H1 (cell line): ENCODE measurements around the gene CFAP61. TPM values are rescaled to one million over a fixed set of nuclear protein-coding genes. Genes with fewer than 3 reads are reported as not detected.
"Not testable (repeated sequence)": the region's sequence is repeated elsewhere in the genome, so short reads cannot be mapped to it uniquely, and the experiment has no call there.

Experiments
- CTCF ChIA-PET: fragments of 300-600 bp; sonication (Branson Sonifier 250); formaldehyde crosslinking; loops from one replicate; lab custom pipeline; 2021; ENCODE audit not compliant: partially characterized antibody; lab: Charles Lee
- POLR2A ChIA-PET: fragments of 300-600 bp; sonication (Branson Sonifier 250); formaldehyde crosslinking; loops from one replicate; lab custom pipeline; 2021; ENCODE audit warnings: inconsistent platforms; ENCODE audit not compliant: partially characterized antibody; lab: Charles Lee
- DNase-seq, 2 experiments: peaks; one replicate each; pipeline versions ENCODE4 v3.0.0 to v3.0.0-alpha.2; 2010 to 2022; ENCODE audit warnings: low spot score in 2 of 2, low read depth in 1 of 2, mixed read lengths in 1 of 2
- FAIRE-seq: peaks from 2 replicates; lab custom pipeline; 2011; peaks lifted over from hg19 to GRCh38; lab: Jason Lieb, UNC
- H2AFZ ChIP-seq: 2 replicates; pipeline ENCODE4 v1.8.1; 2012; ENCODE audit warnings: low read length, inconsistent platforms
- H2AK5ac ChIP-seq: 2 replicates; pipeline ENCODE4 v1.6.1; 2013; ENCODE audit warnings: low read depth, low read length
- H2BK120ac ChIP-seq: replicated peaks from 2 replicates; pipeline ENCODE3; 2013; ENCODE audit warnings: low read depth, low read length, inconsistent platforms
- H2BK12ac ChIP-seq: 2 replicates; pipeline ENCODE4 v1.6.1; 2013; ENCODE audit warnings: low read depth, low read length
- H2BK15ac ChIP-seq: 2 replicates; pipeline ENCODE4 v1.6.1; 2013; ENCODE audit warnings: low read length
- H2BK20ac ChIP-seq: 2 replicates; pipeline ENCODE4 v1.6.1; 2013; ENCODE audit warnings: low read length
- H2BK5ac ChIP-seq: 2 replicates; pipeline ENCODE4 v1.6.1; 2013; ENCODE audit warnings: low read depth, low read length
- H3K14ac ChIP-seq: 2 replicates; pipeline ENCODE4 v1.6.1; 2013; ENCODE audit warnings: inconsistent platforms; ENCODE audit not compliant: insufficient read length
- H3K18ac ChIP-seq: 2 replicates; pipeline ENCODE4 v1.6.1; 2013; ENCODE audit warnings: low read length; ENCODE audit errors: extremely low read depth
- H3K23ac ChIP-seq: 2 replicates; pipeline ENCODE4 v1.6.1; 2013; ENCODE audit warnings: inconsistent platforms; ENCODE audit not compliant: insufficient read length
- H3K23me2 ChIP-seq: 2 replicates; pipeline ENCODE4 v1.6.1; 2013; ENCODE audit warnings: low read depth, low read length
- H3K27ac ChIP-seq: 2 replicates; pipeline ENCODE4 v1.6.1; 2011; ENCODE audit warnings: low read depth, low read length, inconsistent platforms
- H3K27me3 ChIP-seq, 4 experiments: replicated peaks in 1 of 4; 1 replicate in 1 of 4; 2 replicates in 3 of 4; pipeline versions ENCODE4 v1.6.1 to v1.8.1; 2011 to 2013; ENCODE audit warnings: low read length in 3 of 4, mild to moderate bottlenecking in 3 of 4, inconsistent platforms in 2 of 4, mixed read lengths in 2 of 4, moderate library complexity in 1 of 4; ENCODE audit not compliant: control insufficient read depth in 3 of 4, insufficient read depth in 3 of 4; ENCODE audit errors: extremely low read depth in 1 of 4
- H3K36me3 ChIP-seq, 4 experiments: 2 replicates each; pipeline versions ENCODE4 v1.6.1 to v1.8.1; 2011 to 2013; ENCODE audit warnings: mild to moderate bottlenecking in 4 of 4, low read length in 3 of 4, moderate library complexity in 2 of 4, control low read depth in 1 of 4, inconsistent platforms in 1 of 4; ENCODE audit not compliant: insufficient read depth in 4 of 4, control insufficient read depth in 2 of 4
- H3K4ac ChIP-seq: replicated peaks from 2 replicates; pipeline ENCODE3; 2013; ENCODE audit warnings: low read length, low read depth, mixed read lengths, inconsistent platforms; ENCODE audit not compliant: insufficient read length
- H3K4me1 ChIP-seq, 4 experiments: replicated peaks in 1 of 4; 1 replicate in 1 of 4; 2 replicates in 3 of 4; pipeline versions ENCODE4 v1.6.1 to v1.8.1; 2011 to 2013; ENCODE audit warnings: low read length in 3 of 4, inconsistent platforms in 2 of 4, mixed read lengths in 1 of 4; ENCODE audit not compliant: insufficient read depth in 4 of 4, control insufficient read depth in 3 of 4
- H3K4me2 ChIP-seq, 2 experiments: 2 replicates each; pipeline versions ENCODE4 v1.6.1 to v1.8.1; 2011 to 2013; ENCODE audit warnings: low read depth in 2 of 2, low read length in 2 of 2, control low read depth in 1 of 2, inconsistent platforms in 1 of 2, mild to moderate bottlenecking in 1 of 2; ENCODE audit not compliant: insufficient read depth in 1 of 2
- H3K4me3 ChIP-seq, 4 experiments: fragments of 200-600, 300-600 bp in 1 of 4; sonication (generic), shearing (Covaris generic), sonication (Bioruptor Twin) in 1 of 4; 2 replicates each; pipeline versions ENCODE4 v1.5.1 to v1.8.1; 2011 to 2016; ENCODE audit warnings: low read length in 4 of 4, low read depth in 3 of 4, control low read depth in 2 of 4, inconsistent platforms in 2 of 4, mild to moderate bottlenecking in 2 of 4, mixed read lengths in 1 of 4, moderate library complexity in 1 of 4; ENCODE audit not compliant: insufficient read depth in 2 of 4; ENCODE audit errors: extremely low read depth in 1 of 4
- H3K56ac ChIP-seq: replicated peaks from 2 replicates; pipeline ENCODE3; 2013; ENCODE audit warnings: low read depth, mild to moderate bottlenecking, mixed read lengths, low read length, inconsistent platforms; ENCODE audit not compliant: insufficient read length
- H3K79me1 ChIP-seq: 2 replicates; pipeline ENCODE4 v1.6.1; 2013; ENCODE audit warnings: low read depth, low read length, control low read depth
- H3K79me2 ChIP-seq, 2 experiments: 2 replicates each; pipeline versions ENCODE4 v1.6.1 to v1.8.1; 2012 to 2013; ENCODE audit warnings: low read length in 2 of 2, mild to moderate bottlenecking in 2 of 2, inconsistent platforms in 1 of 2; ENCODE audit not compliant: insufficient read depth in 2 of 2, control insufficient read depth in 1 of 2
- H3K9ac ChIP-seq, 4 experiments: replicated peaks in 1 of 4; 1 replicate in 1 of 4; 2 replicates in 3 of 4; pipeline versions ENCODE4 v1.6.1 to v1.8.1; 2011 to 2013; ENCODE audit warnings: low read depth in 3 of 4, low read length in 3 of 4, control low read depth in 2 of 4, mild to moderate bottlenecking in 2 of 4, moderate library complexity in 2 of 4, inconsistent platforms in 1 of 4; ENCODE audit errors: extremely low read depth in 1 of 4
- H3K9me3 ChIP-seq, 2 experiments: 2 replicates each; pipeline versions ENCODE4 v1.6.1 to v1.8.1; 2012 to 2013; ENCODE audit warnings: mild to moderate bottlenecking in 2 of 2, moderate library complexity in 2 of 2, control low read depth in 1 of 2, inconsistent platforms in 1 of 2, low read depth in 1 of 2, low read length in 1 of 2, mixed read lengths in 1 of 2; ENCODE audit not compliant: insufficient read depth in 2 of 2
- H4K20me1 ChIP-seq, 2 experiments: replicated peaks in 1 of 2; 2 replicates each; pipeline versions ENCODE3 to v1.8.1; 2011 to 2013; ENCODE audit warnings: inconsistent platforms in 2 of 2, low read length in 2 of 2, mild to moderate bottlenecking in 1 of 2; ENCODE audit not compliant: insufficient read depth in 2 of 2, control insufficient read depth in 1 of 2
- H4K5ac ChIP-seq: 2 replicates; pipeline ENCODE4 v1.6.1; 2013; ENCODE audit warnings: low read length, low read depth, mixed read lengths, inconsistent platforms; ENCODE audit not compliant: insufficient read length
- H4K8ac ChIP-seq: 2 replicates; pipeline ENCODE4 v1.8.0; 2013; ENCODE audit warnings: mild to moderate bottlenecking, moderate library complexity, low read length, inconsistent platforms; ENCODE audit not compliant: insufficient read depth; ENCODE audit errors: extremely low read depth
- H4K91ac ChIP-seq: replicated peaks from 2 replicates; pipeline ENCODE3; 2013; ENCODE audit warnings: low read length, mixed read lengths, inconsistent platforms; ENCODE audit not compliant: insufficient read length
- WGBS, 2 experiments: shearing (Covaris generic) in 1 of 2; methylation state at CpG; one replicate each; pipeline versions ENCODE4 v1.1.6 to v1.1.7; 2013 to 2015; ENCODE audit warnings: low lambda C conversion rate in 2 of 2, mixed read lengths in 2 of 2, inconsistent platforms in 1 of 2, low coverage in 1 of 2, missing lambda C conversion rate in 1 of 2; ENCODE audit not compliant: insufficient replicate concordance in 2 of 2, insufficient coverage in 1 of 2, insufficient read length in 1 of 2; ENCODE audit errors: extremely low coverage in 1 of 2, missing lambda C conversion rate in 1 of 2; 5-methylcytosine and 5-hydroxymethylcytosine counted together
- polyA plus RNA-seq, 7 experiments: library from polyadenylated mRNA; depleted of rRNA in 3 of 7; stranded (reverse) in 5 of 7; unstranded in 2 of 7; fragments of >200 nt in 5 of 7; fragments of 200-250 nt in 2 of 7; gene quantifications; 1 replicate in 5 of 7; 2 replicates in 1 of 7; 4 replicates in 1 of 7; pipeline versions ENCODE4 v1.2.1 to v1.2.3, GENCODE V29; 2011 to 2013; ENCODE audit warnings: missing spikeins in 2 of 7, mixed read lengths in 2 of 7
- total RNA-seq: library from RNA; stranded (reverse); fragmentation: NEBNext Ultra II Directional; extraction: Animal tissue kit (Norgen Biotek cat#: 25700); gene quantifications from 2 replicates; pipeline ENCODE4 v1.2.1, GENCODE V29; 2021

The CFAP61 gene
- total and polyA plus RNA-seq, 2 of the 8 experiments (the other 6 are each of a cell fraction or from before 2014, with no cell fraction given): 0.29 to 0.61 TPM

DNA sequence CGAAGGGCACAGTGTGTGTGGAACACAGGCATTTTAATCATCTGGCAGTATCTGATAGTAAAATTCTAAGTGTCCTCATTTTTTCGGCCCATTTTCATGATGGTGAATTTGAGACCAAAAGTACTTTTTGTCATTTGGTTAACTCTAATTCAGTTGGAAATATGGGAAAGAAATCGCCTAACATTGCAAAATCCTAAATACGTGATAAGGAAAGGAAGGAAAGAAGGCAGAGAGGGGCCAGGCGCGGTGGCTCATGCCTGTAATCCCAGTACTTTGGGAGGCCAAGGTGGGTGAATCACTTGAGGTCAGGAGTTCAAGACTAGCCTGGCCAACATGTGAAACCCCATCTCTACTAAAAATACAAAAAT, 48.4 kb upstream of the CFAP61 start:
- H2BK12ac ChIP-seq, FAIRE-seq, H3K18ac ChIP-seq, POLR2A ChIA-PET, H2BK120ac ChIP-seq, H4K8ac ChIP-seq, H2BK15ac ChIP-seq, H3K9ac ChIP-seq, H3K79me1 ChIP-seq, H2BK5ac ChIP-seq, H4K5ac ChIP-seq, H2AK5ac ChIP-seq, H2BK20ac ChIP-seq, H3K4me1 ChIP-seq, H3K56ac ChIP-seq, H3K36me3 ChIP-seq, H4K91ac ChIP-seq, H3K23me2 ChIP-seq, H3K4me3 ChIP-seq, H3K9me3 ChIP-seq, H3K4ac ChIP-seq, H4K20me1 ChIP-seq, H3K79me2 ChIP-seq, H3K14ac ChIP-seq, H3K23ac ChIP-seq, DNase-seq, H3K4me2 ChIP-seq, H3K27ac ChIP-seq, H3K27me3 ChIP-seq: not testable (repeated sequence)
- CTCF ChIA-PET: interaction anchor here (0.6 kb wide), 2 partner anchors 586 to 814 kb away, joined by 3 to 4 read pairs; no protein-coding TSS in a partner anchor
- 0 out of 2 replicates have a peak overlapping the region, but pooled peaks have one; percentile 39 for H2AFZ ChIP-seq
- 93% methylated on average over 6 of the region's 6 CpGs; no CpG with 5 or more reads in 1 of the 2 experiments for WGBS, 2 experiments
